AG04450 (cell line): ENCODE results near the gene CCM2. TPM values are rescaled to one million over a fixed set of nuclear protein-coding genes. Genes with fewer than 3 reads are reported as not detected.

ENCODE experiments used
- CTCF ChIA-PET: fragments of 300-600, 350-600 bp; formaldehyde crosslinking; extraction: SDS; loops from one replicate; lab custom pipeline; 2022; ENCODE audit warnings: antibody characterized with exemption, inconsistent platforms; lab: Charles Lee
- POLR2A ChIA-PET: fragments of 350-600 bp; formaldehyde crosslinking; extraction: SDS; loops from one replicate; lab custom pipeline; 2021; ENCODE audit warnings: antibody characterized with exemption, inconsistent platforms; lab: Yijun Ruan, JAX
- DNase-seq: peaks from one replicate; pipeline ENCODE4 v3.0.0-alpha.2; 2011; ENCODE audit warnings: low read depth, low spot score
- H3K27ac ChIP-seq: one replicate; pipeline ENCODE4 v1.5.1; 2012; ENCODE audit warnings: low read depth, low read length, control low read depth
- H3K27me3 ChIP-seq: one replicate; pipeline ENCODE4 v1.6.0; 2012; ENCODE audit warnings: low read length; ENCODE audit not compliant: control insufficient read depth, insufficient read depth
- H3K4me3 ChIP-seq: 2 replicates; pipeline ENCODE4 v1.5.1; 2011; ENCODE audit warnings: mild to moderate bottlenecking, low read depth, low read length, control low read depth
- H3K9me3 ChIP-seq: 2 replicates; pipeline ENCODE4 v1.5.1; 2012; ENCODE audit warnings: low read length; ENCODE audit not compliant: control insufficient read depth, insufficient read depth
- polyA plus RNA-seq: library from polyadenylated mRNA; depleted of rRNA; stranded (reverse); fragments of >200 nt; gene quantifications from 2 replicates; pipeline ENCODE4 v1.2.3, GENCODE V29; 2011
- TF ChIP-seq, protein P1 (sequence below): IDR thresholded peaks from 2 replicates; pipeline ENCODE4 v1.5.1; 2011; ENCODE audit warnings: low read depth, low read length, control low read depth, inconsistent platforms

CCM2 gene
- polyA plus RNA-seq, 1 experiment, result 24.7 TPM

DNA sequence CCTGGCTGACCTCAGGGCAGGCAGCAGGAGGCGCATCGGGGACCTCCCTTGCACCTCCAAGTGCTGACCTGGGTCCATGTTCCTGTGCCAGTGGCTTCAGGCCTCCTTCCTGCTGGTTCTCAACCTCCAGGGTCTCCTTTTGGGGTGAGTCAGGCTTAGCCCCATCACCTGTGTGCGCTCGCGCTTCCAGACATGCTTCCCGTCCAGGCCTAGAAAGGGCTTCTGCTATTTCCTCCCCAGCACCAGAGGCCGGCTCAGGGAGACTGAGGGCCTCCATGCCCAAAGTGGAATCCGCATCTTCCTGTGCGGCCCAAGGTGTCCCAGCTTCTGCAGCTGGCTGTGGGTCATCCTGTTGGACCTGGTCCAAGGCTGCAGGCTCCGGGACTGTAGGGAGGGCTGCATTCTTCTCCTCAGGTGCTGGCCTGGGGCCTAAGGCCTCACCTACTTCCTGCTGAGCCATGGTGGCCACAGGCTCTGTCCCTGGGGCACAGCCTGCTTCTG lies 82.9 kb downstream of the CCM2 start:
- Histone ChIP-seq H3K4me3 (no peak overlapping the region), H3K27ac (no peak overlapping the region), H3K27me3 (no peaks in the 10 kb centered on the region), H3K9me3 (no peaks in the 10 kb centered on the region; the same call in 1 of the 2 replicates)
- CTCF ChIA-PET, result no interaction called here
- POLR2A ChIA-PET, result no interaction called here
- DNase-seq, result no peak
- TF ChIP-seq, protein P1, sequence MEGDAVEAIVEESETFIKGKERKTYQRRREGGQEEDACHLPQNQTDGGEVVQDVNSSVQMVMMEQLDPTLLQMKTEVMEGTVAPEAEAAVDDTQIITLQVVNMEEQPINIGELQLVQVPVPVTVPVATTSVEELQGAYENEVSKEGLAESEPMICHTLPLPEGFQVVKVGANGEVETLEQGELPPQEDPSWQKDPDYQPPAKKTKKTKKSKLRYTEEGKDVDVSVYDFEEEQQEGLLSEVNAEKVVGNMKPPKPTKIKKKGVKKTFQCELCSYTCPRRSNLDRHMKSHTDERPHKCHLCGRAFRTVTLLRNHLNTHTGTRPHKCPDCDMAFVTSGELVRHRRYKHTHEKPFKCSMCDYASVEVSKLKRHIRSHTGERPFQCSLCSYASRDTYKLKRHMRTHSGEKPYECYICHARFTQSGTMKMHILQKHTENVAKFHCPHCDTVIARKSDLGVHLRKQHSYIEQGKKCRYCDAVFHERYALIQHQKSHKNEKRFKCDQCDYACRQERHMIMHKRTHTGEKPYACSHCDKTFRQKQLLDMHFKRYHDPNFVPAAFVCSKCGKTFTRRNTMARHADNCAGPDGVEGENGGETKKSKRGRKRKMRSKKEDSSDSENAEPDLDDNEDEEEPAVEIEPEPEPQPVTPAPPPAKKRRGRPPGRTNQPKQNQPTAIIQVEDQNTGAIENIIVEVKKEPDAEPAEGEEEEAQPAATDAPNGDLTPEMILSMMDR, result no peak

DNA sequence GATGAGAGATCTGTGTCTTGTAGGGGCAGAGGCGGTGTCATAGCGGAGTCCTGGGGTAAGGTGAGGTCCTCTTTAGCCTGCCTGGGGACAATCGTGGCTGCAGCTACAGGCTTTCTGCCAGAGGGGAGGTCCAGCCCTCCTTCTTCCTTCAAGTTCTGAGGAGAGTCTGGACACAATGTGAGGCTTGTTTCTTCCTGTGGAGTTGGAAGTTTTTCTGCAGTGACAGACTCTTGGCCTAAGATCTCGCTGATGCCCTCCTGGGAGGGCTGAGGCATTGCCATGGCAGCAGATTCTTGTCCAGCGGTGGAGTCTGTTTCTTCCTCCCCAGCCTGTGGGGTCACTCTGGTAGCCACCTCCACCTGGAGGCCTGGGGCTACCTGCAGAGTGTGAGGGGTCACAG lies 84.3 kb downstream of the CCM2 start:
- H3K27me3 ChIP-seq, result no peaks in the 10 kb centered on the region
- no peaks in the 10 kb centered on the region; the same call in 1 of the 2 replicates for H3K9me3 ChIP-seq
- POLR2A ChIA-PET, result no interaction called here
- CTCF ChIA-PET, result no interaction called here
- TF ChIP-seq, protein P1, result no peak
- H3K27ac ChIP-seq, result no peak overlapping the region
- no peak overlapping the region for H3K4me3 ChIP-seq
- DNase-seq, result no peak

DNA sequence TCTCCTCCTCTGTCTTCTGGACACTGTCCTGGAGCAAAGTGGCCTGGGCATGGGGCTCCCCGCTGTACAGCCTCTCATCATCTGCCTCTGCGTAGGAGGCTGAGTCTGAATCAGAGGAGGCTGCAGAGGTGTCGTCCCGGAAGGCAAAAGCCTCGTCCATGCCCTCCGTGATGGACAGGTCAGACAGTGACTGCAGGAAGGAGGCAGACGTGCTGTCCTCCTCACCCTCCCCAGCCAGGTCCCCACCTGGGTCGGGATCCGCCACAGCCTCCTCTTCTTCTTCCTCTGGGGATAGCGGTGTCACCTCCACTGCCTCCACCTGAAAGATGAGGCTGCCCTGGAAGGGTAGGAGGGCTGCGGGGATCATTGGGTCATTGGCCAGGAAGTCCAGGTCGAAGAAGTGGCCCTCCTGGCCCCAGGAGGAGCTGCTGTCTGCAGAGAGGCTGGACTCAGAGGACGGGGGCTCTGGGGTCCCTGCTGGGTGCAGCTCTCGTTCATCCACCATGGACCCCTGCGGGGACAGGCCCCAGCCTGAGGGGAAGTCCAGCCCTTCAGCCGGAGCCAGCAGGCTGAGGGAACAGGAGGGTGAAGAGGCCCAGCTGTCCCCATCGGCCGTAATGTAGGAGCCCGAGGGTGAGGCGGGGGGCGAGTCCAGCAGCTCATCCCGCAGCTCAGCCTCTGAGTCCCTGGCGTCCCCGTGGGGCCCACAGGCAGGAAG lies 85.1 kb downstream of the CCM2 start:
- TF ChIP-seq, protein P1, result no peak
- no peaks in the 10 kb centered on the region; the same call in 1 of the 2 replicates for H3K9me3 ChIP-seq
- POLR2A ChIA-PET, result no interaction called here
- H3K27ac ChIP-seq, result no peak overlapping the region
- CTCF ChIA-PET, result interaction anchor here (0.5 kb wide), 1 partner anchor 496 kb away, joined by 3 read pairs; no protein-coding TSS in a partner anchor
- H3K4me3 ChIP-seq, result no peak overlapping the region
- peaks cover 3% of the 10 kb centered on the region for H3K27me3 ChIP-seq
- DNase-seq, result no peak

DNA sequence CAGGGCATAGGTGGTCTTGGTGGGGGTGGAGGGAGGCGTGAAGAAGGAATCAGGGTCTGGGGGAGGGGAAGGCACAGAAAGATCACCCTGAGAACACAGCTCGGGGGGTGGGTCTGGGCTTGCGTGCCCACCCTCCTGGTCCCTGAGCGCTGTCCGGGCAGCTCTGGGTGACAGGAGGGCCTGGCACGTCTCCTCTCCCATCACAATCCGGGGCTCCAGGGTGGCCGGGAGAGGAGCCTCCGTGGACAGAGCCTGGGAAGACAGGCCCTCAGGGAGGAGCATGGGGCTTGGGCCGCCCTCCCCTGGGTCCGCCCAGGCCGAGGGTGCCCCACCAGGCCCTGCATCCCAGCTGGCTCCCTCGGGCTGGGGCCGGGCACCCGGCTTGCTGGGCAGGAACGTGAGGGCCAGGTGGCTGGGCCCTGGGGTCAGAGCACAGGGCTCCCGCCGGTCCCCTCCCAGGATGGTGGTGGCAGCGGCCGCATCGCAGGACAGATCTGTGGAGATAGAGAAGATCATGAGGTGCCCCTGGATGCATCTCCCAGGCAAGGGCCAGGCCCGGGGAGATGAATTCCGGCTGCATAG lies 85.7 kb downstream of the CCM2 start:
- no peak for DNase-seq
- CTCF ChIA-PET, result interaction anchor here (0.5 kb wide), 1 partner anchor 497 kb away, joined by 3 read pairs; no protein-coding TSS in a partner anchor
- POLR2A ChIA-PET, result no interaction called here

More for the DNA sequence above, 85.7 kb downstream of the CCM2 start:
- H3K27me3 ChIP-seq, result peaks cover 3% of the 10 kb centered on the region
- TF ChIP-seq, protein P1, result no peak
- H3K27ac ChIP-seq, result no peak overlapping the region
- H3K4me3 ChIP-seq, result no peak overlapping the region
- no peaks in the 10 kb centered on the region; the same call in 1 of the 2 replicates for H3K9me3 ChIP-seq
